ENCODE measurements around the gene RAB36. TPM values are rescaled to one million over a fixed set of nuclear protein-coding genes. Genes with fewer than 3 reads are reported as not detected.
"Not testable (repeated sequence)": the region's sequence is repeated elsewhere in the genome, so short reads cannot be mapped to it uniquely, and the experiment has no call there.

The RAB36 gene
- total and polyA plus RNA-seq, 9 donors = 3.9 to 18.7 (median 6.3) TPM

GRCh38 chr22:23132376-23133091, 12.7 kb upstream of the RAB36 start:
- no peak for DNase-seq
- WGBS, 3 donors = 89 to 92% (median 90%) methylated on average over 10 of the region's 10 CpGs
- TF ChIP-seq POLR2A (IDR thresholded peaks at IDR 0.05) = no peak
- no peak for TF ChIP-seq CTCF (IDR thresholded peaks at IDR 0.05)
- TF ChIP-seq EP300 (IDR thresholded peaks at IDR 0.05) = no peak
- Histone ChIP-seq H3K36me3 (no peaks in the 10 kb centered on the region), H3K4me3 (no peak overlapping the region), H3K9me3 (no peaks in the 10 kb centered on the region), H3K4me1 (ENCODE audit: insufficient read depth) (peaks cover 1% of the 10 kb centered on the region), H3K27ac (no peak overlapping the region), H3K27me3 (no peaks in the 10 kb centered on the region)
- intact Hi-C loops (cut with DNase I) = no loop called here

GRCh38 chr22:23133922-23134321, 11.4 kb upstream of the RAB36 start:
- Histone ChIP-seq H3K27ac (no peak overlapping the region), H3K36me3 (no peaks in the 10 kb centered on the region), H3K27me3 (no peaks in the 10 kb centered on the region), H3K4me3 (no peak overlapping the region), H3K9me3 (no peaks in the 10 kb centered on the region), H3K4me1 (ENCODE audit: insufficient read depth) (no peaks in the 10 kb centered on the region)
- 91 to 96% (median 92%) methylated on average over 10 of the region's 10 CpGs for WGBS, 3 donors
- intact Hi-C loops (cut with DNase I) = no loop called here
- DNase-seq = no peak
- TF ChIP-seq EP300 (IDR thresholded peaks at IDR 0.05) (no peak), CTCF (IDR thresholded peaks at IDR 0.05) (no peak), POLR2A (IDR thresholded peaks at IDR 0.05) (no peak)

- H3K4me3 ChIP-seq; H3K36me3 ChIP-seq; H3K4me1 ChIP-seq (ENCODE audit: insufficient read depth); H3K27ac ChIP-seq; intact Hi-C loops (cut with DNase I); DNase-seq; H3K27me3 ChIP-seq; H3K9me3 ChIP-seq: not testable (repeated sequence)
- 69 to 92% (median 91%) methylated on average over 3 to 4 of the region's 4 CpGs for WGBS, 3 donors
These were observed 8.3 kb upstream of the RAB36 start for GRCh38 chr22:23136991-23137390.

GRCh38 chr22:23137468-23137867, 7.8 kb upstream of the RAB36 start:
- no peaks in the 10 kb centered on the region for H3K9me3 ChIP-seq
- no peak overlapping the region for H3K4me3 ChIP-seq
- no peaks in the 10 kb centered on the region for H3K36me3 ChIP-seq
- H3K4me1 ChIP-seq (ENCODE audit: insufficient read depth) = peaks cover 4% of the 10 kb centered on the region
- TF ChIP-seq POLR2A (IDR thresholded peaks at IDR 0.05) = no peak
- no peak for TF ChIP-seq EP300 (IDR thresholded peaks at IDR 0.05)
- TF ChIP-seq CTCF (IDR thresholded peaks at IDR 0.05) = no peak
- DNase-seq = no peak
- H3K27ac ChIP-seq = no peak overlapping the region
- 68 to 81% (median 73%) methylated on average over 3 of the region's 3 CpGs for WGBS, 3 donors
- intact Hi-C loops (cut with DNase I) = no loop called here
- H3K27me3 ChIP-seq = no peaks in the 10 kb centered on the region

GRCh38 chr22:23137905-23138561, 7.2 kb upstream of the RAB36 start:
- 80 to 82% (median 81%) methylated on average over 5 of the region's 5 CpGs for WGBS, 3 donors

More at GRCh38 chr22:23137905-23138561, 7.2 kb upstream of the RAB36 start:
- Histone ChIP-seq H3K27ac (no peak overlapping the region), H3K4me3 (no peak overlapping the region), H3K27me3 (no peaks in the 10 kb centered on the region), H3K9me3 (no peaks in the 10 kb centered on the region), H3K36me3 (no peaks in the 10 kb centered on the region), H3K4me1 (ENCODE audit: insufficient read depth) (peaks cover 4% of the 10 kb centered on the region)
- intact Hi-C loops (cut with DNase I) = no loop called here
- DNase-seq = no peak
- TF ChIP-seq EP300 (IDR thresholded peaks at IDR 0.05) (no peak), POLR2A (IDR thresholded peaks at IDR 0.05) (no peak), CTCF (IDR thresholded peaks at IDR 0.05) (no peak)

Measured in ovary (tissue), 9 donors.